ENCODE results near the gene DFFB.

DFFB gene

GRCh38 chr1:3890389-3891328 lies 33.4 kb downstream of the DFFB start:
- Histone ChIP-seq H3K27me3 (ENCODE audit: control insufficient read depth in 5 of 5, insufficient read depth in 4 of 5, low read length in 5 of 5) (no peaks in the 10 kb centered on the region), H3K4me3 (ENCODE audit: low read depth in 1 of 5, low read length in 5 of 5) (no peak overlapping the region), H3K9ac (ENCODE audit: low read length in 5 of 5) (no peak overlapping the region), H3K27ac (ENCODE audit: low read depth, low read length) (no peak overlapping the region), H3K9me3 (ENCODE audit: control insufficient read depth in 5 of 5, low read length in 5 of 5) (no peaks in the 10 kb centered on the region), H3K36me3 (ENCODE audit: control insufficient read depth in 5 of 5, insufficient read depth in 5 of 5, low read length in 5 of 5) (peaks cover 4 to 68% (median 49%) of the 10 kb centered on the region in 5 donors), H3K4me1 (ENCODE audit: control insufficient read depth in 5 of 5, insufficient read depth in 5 of 5, low read length in 5 of 5) (peaks cover 1 to 12% (median 7%) of the 10 kb centered on the region in 5 donors)

GRCh38 chr1:3891329-3891865 lies 34.1 kb downstream of the DFFB start:
- Histone ChIP-seq H3K9me3 (ENCODE audit: control insufficient read depth in 5 of 5, low read length in 5 of 5) (no peaks in the 10 kb centered on the region), H3K4me1 (ENCODE audit: control insufficient read depth in 5 of 5, insufficient read depth in 5 of 5, low read length in 5 of 5) (peaks cover 1 to 12% (median 7%) of the 10 kb centered on the region in 5 donors), H3K4me3 (ENCODE audit: low read depth in 1 of 5, low read length in 5 of 5) (no peak overlapping the region), H3K36me3 (ENCODE audit: control insufficient read depth in 5 of 5, insufficient read depth in 5 of 5, low read length in 5 of 5) (peaks cover 4 to 64% (median 41%) of the 10 kb centered on the region in 5 donors), H3K27me3 (ENCODE audit: control insufficient read depth in 5 of 5, insufficient read depth in 4 of 5, low read length in 5 of 5) (no peaks in the 10 kb centered on the region), H3K9ac (ENCODE audit: low read length in 5 of 5) (no peak overlapping the region), H3K27ac (ENCODE audit: low read depth, low read length) (no peak overlapping the region)

GRCh38 chr1:3892748-3893147 lies 35.5 kb downstream of the DFFB start:
- H3K4me3 ChIP-seq (ENCODE audit: low read depth in 1 of 5, low read length in 5 of 5), result no peak overlapping the region
- H3K36me3 ChIP-seq (ENCODE audit: control insufficient read depth in 5 of 5, insufficient read depth in 5 of 5, low read length in 5 of 5), result peaks cover 4 to 56% (median 35%) of the 10 kb centered on the region in 5 donors
- peaks cover 1 to 12% (median 7%) of the 10 kb centered on the region in 5 donors for H3K4me1 ChIP-seq (ENCODE audit: control insufficient read depth in 5 of 5, insufficient read depth in 5 of 5, low read length in 5 of 5)
- H3K9ac ChIP-seq (ENCODE audit: low read length in 5 of 5), result peak overlapping the region in 1 of 5 donors; percentile 7
- peaks cover 0 to 6% (median under 1%) of the 10 kb centered on the region in 5 donors for H3K9me3 ChIP-seq (ENCODE audit: control insufficient read depth in 5 of 5, low read length in 5 of 5)
- H3K27me3 ChIP-seq (ENCODE audit: control insufficient read depth in 5 of 5, insufficient read depth in 4 of 5, low read length in 5 of 5), result no peaks in the 10 kb centered on the region
- H3K27ac ChIP-seq (ENCODE audit: low read depth, low read length), result no peak overlapping the region

- Histone ChIP-seq H3K27ac (ENCODE audit: low read depth, low read length) (no peak overlapping the region), H3K9me3 (ENCODE audit: control insufficient read depth in 5 of 5, low read length in 5 of 5) (peaks cover 0 to 10% (median 4%) of the 10 kb centered on the region in 5 donors), H3K36me3 (ENCODE audit: control insufficient read depth in 5 of 5, insufficient read depth in 5 of 5, low read length in 5 of 5) (peaks cover 0 to 51% (median 33%) of the 10 kb centered on the region in 5 donors), H3K4me1 (ENCODE audit: control insufficient read depth in 5 of 5, insufficient read depth in 5 of 5, low read length in 5 of 5) (peaks cover 1 to 12% (median 7%) of the 10 kb centered on the region in 5 donors), H3K9ac (ENCODE audit: low read length in 5 of 5) (no peak overlapping the region), H3K27me3 (ENCODE audit: control insufficient read depth in 5 of 5, insufficient read depth in 4 of 5, low read length in 5 of 5) (no peaks in the 10 kb centered on the region), H3K4me3 (ENCODE audit: low read depth in 1 of 5, low read length in 5 of 5) (no peak overlapping the region)
These were observed 35.9 kb downstream of the DFFB start for GRCh38 chr1:3893190-3893589.

GRCh38 chr1:3894626-3895278 lies 37.5 kb downstream of the DFFB start:
- peaks cover 0 to 14% (median 4%) of the 10 kb centered on the region in 5 donors for H3K9me3 ChIP-seq (ENCODE audit: control insufficient read depth in 5 of 5, low read length in 5 of 5)
- H3K27me3 ChIP-seq (ENCODE audit: control insufficient read depth in 5 of 5, insufficient read depth in 4 of 5, low read length in 5 of 5), result no peaks in the 10 kb centered on the region
- H3K4me3 ChIP-seq (ENCODE audit: low read depth in 1 of 5, low read length in 5 of 5), result no peak overlapping the region
- H3K27ac ChIP-seq (ENCODE audit: low read depth, low read length), result no peak overlapping the region
- H3K9ac ChIP-seq (ENCODE audit: low read length in 5 of 5), result no peak overlapping the region
- peaks cover 3 to 19% (median 16%) of the 10 kb centered on the region in 5 donors for H3K4me1 ChIP-seq (ENCODE audit: control insufficient read depth in 5 of 5, insufficient read depth in 5 of 5, low read length in 5 of 5)
- peaks cover 0 to 36% (median 22%) of the 10 kb centered on the region in 5 donors for H3K36me3 ChIP-seq (ENCODE audit: control insufficient read depth in 5 of 5, insufficient read depth in 5 of 5, low read length in 5 of 5)

- Histone ChIP-seq H3K4me3 (ENCODE audit: low read depth in 1 of 5, low read length in 5 of 5) (no peak overlapping the region), H3K9ac (ENCODE audit: low read length in 5 of 5) (no peak overlapping the region), H3K27ac (ENCODE audit: low read depth, low read length) (no peak overlapping the region), H3K9me3 (ENCODE audit: control insufficient read depth in 5 of 5, low read length in 5 of 5) (peaks cover 0 to 14% (median 4%) of the 10 kb centered on the region in 5 donors), H3K36me3 (ENCODE audit: control insufficient read depth in 5 of 5, insufficient read depth in 5 of 5, low read length in 5 of 5) (peaks cover 0 to 30% (median 16%) of the 10 kb centered on the region in 5 donors), H3K27me3 (ENCODE audit: control insufficient read depth in 5 of 5, insufficient read depth in 4 of 5, low read length in 5 of 5) (peaks cover 0 to 2% (median 0%) of the 10 kb centered on the region in 5 donors), H3K4me1 (ENCODE audit: control insufficient read depth in 5 of 5, insufficient read depth in 5 of 5, low read length in 5 of 5) (peaks cover 5 to 22% (median 17%) of the 10 kb centered on the region in 5 donors)
These were observed 38.1 kb downstream of the DFFB start for GRCh38 chr1:3895279-3895950.

- Histone ChIP-seq H3K9me3 (ENCODE audit: control insufficient read depth in 5 of 5, low read length in 5 of 5) (peaks cover 0 to 14% (median 4%) of the 10 kb centered on the region in 5 donors), H3K4me1 (ENCODE audit: control insufficient read depth in 5 of 5, insufficient read depth in 5 of 5, low read length in 5 of 5) (peaks cover 8 to 20% (median 17%) of the 10 kb centered on the region in 5 donors), H3K4me3 (ENCODE audit: low read depth in 1 of 5, low read length in 5 of 5) (no peak overlapping the region), H3K27me3 (ENCODE audit: control insufficient read depth in 5 of 5, insufficient read depth in 4 of 5, low read length in 5 of 5) (peaks cover 0 to 4% (median 0%) of the 10 kb centered on the region in 5 donors), H3K36me3 (ENCODE audit: control insufficient read depth in 5 of 5, insufficient read depth in 5 of 5, low read length in 5 of 5) (peaks cover 0 to 25% (median 10%) of the 10 kb centered on the region in 5 donors), H3K27ac (ENCODE audit: low read depth, low read length) (no peak overlapping the region), H3K9ac (ENCODE audit: low read length in 5 of 5) (no peak overlapping the region)
These were observed 38.7 kb downstream of the DFFB start for GRCh38 chr1:3895951-3896325.

GRCh38 chr1:3896396-3897000 lies 39.2 kb downstream of the DFFB start:
- H3K27ac ChIP-seq (ENCODE audit: low read depth, low read length), result no peak overlapping the region
- H3K4me1 ChIP-seq (ENCODE audit: control insufficient read depth in 5 of 5, insufficient read depth in 5 of 5, low read length in 5 of 5), result peaks cover 7 to 21% (median 17%) of the 10 kb centered on the region in 5 donors
- peaks cover 0 to 14% (median 4%) of the 10 kb centered on the region in 5 donors for H3K9me3 ChIP-seq (ENCODE audit: control insufficient read depth in 5 of 5, low read length in 5 of 5)
- H3K4me3 ChIP-seq (ENCODE audit: low read depth in 1 of 5, low read length in 5 of 5), result no peak overlapping the region
- H3K27me3 ChIP-seq (ENCODE audit: control insufficient read depth in 5 of 5, insufficient read depth in 4 of 5, low read length in 5 of 5), result peaks cover 0 to 4% (median 0%) of the 10 kb centered on the region in 5 donors
- H3K36me3 ChIP-seq (ENCODE audit: control insufficient read depth in 5 of 5, insufficient read depth in 5 of 5, low read length in 5 of 5), result peaks cover 0 to 19% (median 6%) of the 10 kb centered on the region in 5 donors
- H3K9ac ChIP-seq (ENCODE audit: low read length in 5 of 5), result no peak overlapping the region

GRCh38 chr1:3898475-3898735 lies 41.1 kb downstream of the DFFB start:
- peaks cover 7 to 18% (median 10%) of the 10 kb centered on the region in 5 donors for H3K4me1 ChIP-seq (ENCODE audit: control insufficient read depth in 5 of 5, insufficient read depth in 5 of 5, low read length in 5 of 5)
- H3K9ac ChIP-seq (ENCODE audit: low read length in 5 of 5), result no peak overlapping the region
- H3K27ac ChIP-seq (ENCODE audit: low read depth, low read length), result no peak overlapping the region
- peaks cover 0 to 15% (median 6%) of the 10 kb centered on the region in 5 donors for H3K36me3 ChIP-seq (ENCODE audit: control insufficient read depth in 5 of 5, insufficient read depth in 5 of 5, low read length in 5 of 5)
- no peak overlapping the region for H3K4me3 ChIP-seq (ENCODE audit: low read depth in 1 of 5, low read length in 5 of 5)
- H3K27me3 ChIP-seq (ENCODE audit: control insufficient read depth in 5 of 5, insufficient read depth in 4 of 5, low read length in 5 of 5), result peaks cover 0 to 4% (median 0%) of the 10 kb centered on the region in 5 donors
- H3K9me3 ChIP-seq (ENCODE audit: control insufficient read depth in 5 of 5, low read length in 5 of 5), result peaks cover 0 to 14% (median 4%) of the 10 kb centered on the region in 5 donors

Measured in subcutaneous abdominal adipose tissue (tissue), 5 donors.